Vagina (tissue), 2 donors: ENCODE measurements around the gene CHPF2. TPM values are rescaled to one million over a fixed set of nuclear protein-coding genes. Genes with fewer than 3 reads are reported as not detected.

Experiments used
- DNase-seq, 2 donors: peaks; one replicate each; pipeline ENCODE4 v3.0.0-alpha.2; 2017; ENCODE audit errors: extremely low spot score in 2 of 2
- H3K27ac ChIP-seq: fragments of 200-600 bp; sonication (generic); one replicate; pipeline ENCODE4 v1.5.1; 2019
- H3K27me3 ChIP-seq: fragments of 200-600 bp; sonication (generic); one replicate; pipeline ENCODE4 v1.5.1; 2019
- H3K36me3 ChIP-seq, 2 donors: fragments of 200-600 bp; sonication (generic); one replicate each; pipeline ENCODE4 v1.5.1; 2017 to 2019
- H3K4me1 ChIP-seq: fragments of 200-600 bp; sonication (generic); one replicate; pipeline ENCODE4 v1.5.1; 2019
- H3K4me3 ChIP-seq, 2 donors: fragments of 200-600 bp; sonication (generic); 1 replicate in 1 of 2; 2 replicates in 1 of 2; pipeline ENCODE4 v1.5.1; 2016 to 2019
- H3K9me3 ChIP-seq: fragments of 200-600 bp; sonication (generic); one replicate; pipeline ENCODE4 v1.5.1; 2019
- POLR2A ChIP-seq, 2 donors: fragments of 450-650 bp; IDR thresholded peaks; one replicate each; pipeline ENCODE4 v1.6.1; 2017; ENCODE audit warnings: antibody characterized with exemption in 2 of 2, mild to moderate bottlenecking in 2 of 2, moderate library complexity in 2 of 2
- POLR2AphosphoS5 ChIP-seq, 2 donors: sonication (generic); formaldehyde crosslinking; IDR thresholded peaks; one replicate each; pipeline ENCODE4 v1.9.0; 2017; ENCODE audit warnings: antibody characterized with exemption in 2 of 2, mild to moderate bottlenecking in 2 of 2, low read depth in 1 of 2; ENCODE audit not compliant: insufficient read depth in 1 of 2
- intact Hi-C: fragments of 100-400 bp; cut with DNase I; formaldehyde crosslinking; loops from one replicate; pipeline ENCODE4 v1.15.1; 2023
- total RNA-seq: library from RNA; depleted of rRNA; stranded (reverse); fragments of >200 nt; gene quantifications from one replicate; pipeline ENCODE4 v1.2.3, GENCODE V29; 2016
- TF ChIP-seq, protein P1 (sequence below), 3 experiments: fragments of 450-650 bp in 2 of 3; fragments of 200-600 bp in 1 of 3; sonication (generic) in 1 of 3; IDR thresholded peaks; one replicate each; pipeline ENCODE4 v1.5.1; 2017 to 2019; ENCODE audit warnings: antibody characterized with exemption in 3 of 3, mild to moderate bottlenecking in 2 of 3, moderate library complexity in 2 of 3

Gene CHPF2
- total RNA-seq, 1 donor from 2014 or later: 28.0 TPM

GRCh38 chr7:151211155-151211772 lies 21.0 kb upstream of the CHPF2 start:
- DNase-seq: no peak
- H3K4me3 ChIP-seq: no peak overlapping the region
- H3K4me1 ChIP-seq: no peaks in the 10 kb centered on the region
- intact Hi-C loops: no loop called here
- H3K36me3 ChIP-seq: peaks cover 0 to 33% of the 10 kb centered on the region in 2 donors
- H3K9me3 ChIP-seq: no peaks in the 10 kb centered on the region
- TF ChIP-seq POLR2A (IDR thresholded peaks at IDR 0.05): no peak
- TF ChIP-seq POLR2AphosphoS5 (IDR thresholded peaks at IDR 0.05; ENCODE audit: insufficient read depth in 1 of 2, low read depth in 1 of 2): no peak
- TF ChIP-seq, protein P1, sequence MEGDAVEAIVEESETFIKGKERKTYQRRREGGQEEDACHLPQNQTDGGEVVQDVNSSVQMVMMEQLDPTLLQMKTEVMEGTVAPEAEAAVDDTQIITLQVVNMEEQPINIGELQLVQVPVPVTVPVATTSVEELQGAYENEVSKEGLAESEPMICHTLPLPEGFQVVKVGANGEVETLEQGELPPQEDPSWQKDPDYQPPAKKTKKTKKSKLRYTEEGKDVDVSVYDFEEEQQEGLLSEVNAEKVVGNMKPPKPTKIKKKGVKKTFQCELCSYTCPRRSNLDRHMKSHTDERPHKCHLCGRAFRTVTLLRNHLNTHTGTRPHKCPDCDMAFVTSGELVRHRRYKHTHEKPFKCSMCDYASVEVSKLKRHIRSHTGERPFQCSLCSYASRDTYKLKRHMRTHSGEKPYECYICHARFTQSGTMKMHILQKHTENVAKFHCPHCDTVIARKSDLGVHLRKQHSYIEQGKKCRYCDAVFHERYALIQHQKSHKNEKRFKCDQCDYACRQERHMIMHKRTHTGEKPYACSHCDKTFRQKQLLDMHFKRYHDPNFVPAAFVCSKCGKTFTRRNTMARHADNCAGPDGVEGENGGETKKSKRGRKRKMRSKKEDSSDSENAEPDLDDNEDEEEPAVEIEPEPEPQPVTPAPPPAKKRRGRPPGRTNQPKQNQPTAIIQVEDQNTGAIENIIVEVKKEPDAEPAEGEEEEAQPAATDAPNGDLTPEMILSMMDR (IDR thresholded peaks at IDR 0.05): no peak
- H3K27me3 ChIP-seq: no peaks in the 10 kb centered on the region
- H3K27ac ChIP-seq: no peak overlapping the region

- DNase-seq: no peak
- Histone ChIP-seq H3K36me3 (peaks cover 0 to 47% of the 10 kb centered on the region in 2 donors), H3K9me3 (no peaks in the 10 kb centered on the region), H3K27ac (no peak overlapping the region), H3K4me3 (no peak overlapping the region), H3K4me1 (no peaks in the 10 kb centered on the region), H3K27me3 (no peaks in the 10 kb centered on the region)
- TF ChIP-seq, protein P1 (IDR thresholded peaks at IDR 0.05): no peak
- TF ChIP-seq POLR2A (IDR thresholded peaks at IDR 0.05): no peak
- intact Hi-C loops: no loop called here
Measured at GRCh38 chr7:151212626-151213025, 19.7 kb upstream of the CHPF2 start.

- Histone ChIP-seq H3K36me3 (peaks cover 0 to 59% of the 10 kb centered on the region in 2 donors), H3K4me1 (no peaks in the 10 kb centered on the region), H3K4me3 (no peak overlapping the region), H3K27ac (no peak overlapping the region), H3K27me3 (no peaks in the 10 kb centered on the region), H3K9me3 (no peaks in the 10 kb centered on the region)
- intact Hi-C loops: no loop called here
- TF ChIP-seq, protein P1 (IDR thresholded peaks at IDR 0.05): no peak
- TF ChIP-seq POLR2AphosphoS5 (IDR thresholded peaks at IDR 0.05; ENCODE audit: insufficient read depth in 1 of 2, low read depth in 1 of 2): no peak
- no peak for TF ChIP-seq POLR2A (IDR thresholded peaks at IDR 0.05)
- no peak for DNase-seq
Measured at GRCh38 chr7:151213826-151214225, 18.5 kb upstream of the CHPF2 start.

DNA sequence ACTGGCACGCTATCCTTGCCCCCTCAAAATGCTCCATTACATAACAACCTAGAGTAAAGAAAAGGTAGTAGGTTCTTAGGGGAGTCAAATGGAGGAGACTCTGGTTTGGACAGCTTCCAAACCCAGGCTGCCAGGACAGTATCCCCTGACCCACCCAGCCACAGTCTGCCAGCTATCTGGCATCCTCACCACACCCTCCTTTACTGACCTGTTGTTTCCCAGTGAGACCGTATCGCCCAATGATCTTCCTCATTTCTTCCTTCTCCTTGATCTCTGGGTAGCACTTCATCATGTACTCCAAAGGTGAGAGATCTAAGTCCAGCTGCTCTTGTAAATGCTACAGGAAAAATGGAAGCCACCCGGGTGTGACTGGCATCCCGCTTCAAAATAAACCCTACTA lies 16.9 kb upstream of the CHPF2 start:
- no peak for DNase-seq
- H3K4me3 ChIP-seq: no peak overlapping the region
- peaks cover 0 to 72% of the 10 kb centered on the region in 2 donors for H3K36me3 ChIP-seq
- H3K27me3 ChIP-seq: no peaks in the 10 kb centered on the region
- H3K27ac ChIP-seq: no peak overlapping the region
- TF ChIP-seq, protein P1 (IDR thresholded peaks at IDR 0.05): no peak
- TF ChIP-seq POLR2A (IDR thresholded peaks at IDR 0.05) (no peak), POLR2AphosphoS5 (IDR thresholded peaks at IDR 0.05; ENCODE audit: insufficient read depth in 1 of 2, low read depth in 1 of 2) (no peak)
- intact Hi-C loops: no loop called here
- no peaks in the 10 kb centered on the region for H3K9me3 ChIP-seq
- H3K4me1 ChIP-seq: no peaks in the 10 kb centered on the region

DNA sequence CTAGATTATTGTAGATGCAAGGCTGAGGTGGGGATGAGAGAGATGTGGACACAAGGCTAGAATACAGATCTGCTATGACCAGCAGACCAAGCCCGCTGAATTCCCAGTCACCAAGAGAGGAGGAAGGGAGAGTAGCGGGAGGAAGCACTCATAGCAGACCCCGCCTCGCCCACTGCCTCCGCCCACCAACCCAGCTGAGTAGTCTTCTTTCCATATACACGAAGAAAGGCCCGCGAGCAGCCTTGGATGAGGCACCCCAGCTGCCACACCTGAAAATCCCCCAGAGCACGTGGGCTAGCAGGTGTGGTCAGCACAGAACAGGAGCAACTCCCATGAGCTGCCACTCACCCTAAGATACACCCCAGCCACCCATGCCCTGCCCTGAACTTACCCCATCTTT lies 14.1 kb upstream of the CHPF2 start:
- Histone ChIP-seq H3K4me3 (no peak overlapping the region), H3K27me3 (no peaks in the 10 kb centered on the region), H3K4me1 (no peaks in the 10 kb centered on the region), H3K27ac (no peak overlapping the region), H3K36me3 (peaks cover 0 to 98% of the 10 kb centered on the region in 2 donors), H3K9me3 (no peaks in the 10 kb centered on the region)
- DNase-seq: no peak
- intact Hi-C loops: no loop called here
- TF ChIP-seq POLR2A (IDR thresholded peaks at IDR 0.05) (no peak), POLR2AphosphoS5 (IDR thresholded peaks at IDR 0.05; ENCODE audit: insufficient read depth in 1 of 2, low read depth in 1 of 2) (no peak)
- TF ChIP-seq, protein P1 (IDR thresholded peaks at IDR 0.05): no peak
